Esophagus squamous epithelium (tissue), 5 donors: ENCODE measurements around the gene RNF213. TPM values are rescaled to one million over a fixed set of nuclear protein-coding genes. Genes with fewer than 3 reads are reported as not detected.

Experiments used
- DNase-seq: peaks from one replicate; lab custom pipeline; 2025; lab: John Stamatoyannopoulos, UW
- H3K27ac ChIP-seq, 4 donors: fragments of 200-600 bp; sonication (generic); one replicate each; pipeline ENCODE4 v1.5.1; 2016 to 2019; ENCODE audit warnings: mild to moderate bottlenecking in 1 of 4
- H3K27me3 ChIP-seq, 4 donors: fragments of 200-600 bp; sonication (generic); 1 replicate in 3 of 4; 2 replicates in 1 of 4; pipeline versions ENCODE4 v1.5.1 to v1.6.0; 2017 to 2021; ENCODE audit warnings: antibody characterized with exemption in 1 of 4
- H3K36me3 ChIP-seq, 3 donors: fragments of 200-600 bp; sonication (generic); one replicate each; pipeline ENCODE4 v1.5.1; 2016 to 2019
- H3K4me1 ChIP-seq, 3 donors: fragments of 200-600 bp; sonication (generic); one replicate each; pipeline ENCODE4 v1.5.1; 2017 to 2019
- H3K4me3 ChIP-seq, 4 donors: fragments of 200-600 bp; sonication (generic); 1 replicate in 3 of 4; 2 replicates in 1 of 4; pipeline ENCODE4 v1.5.1; 2016 to 2019; ENCODE audit warnings: mild to moderate bottlenecking in 2 of 4, moderate library complexity in 1 of 4
- H3K9me3 ChIP-seq, 3 donors: fragments of 200-600 bp; sonication (generic); one replicate each; pipeline ENCODE4 v1.5.1; 2016 to 2019
- CTCF ChIP-seq, 6 experiments: fragments of 450-650 bp in 4 of 6; fragments of 200-600 bp in 2 of 6; sonication (generic) in 2 of 6; IDR thresholded peaks; one replicate each; pipeline ENCODE4 v1.5.1; 2016 to 2019; ENCODE audit warnings: antibody characterized with exemption in 6 of 6, mild to moderate bottlenecking in 4 of 6, moderate library complexity in 4 of 6
- POLR2A ChIP-seq, 4 donors: fragments of 450-650 bp; IDR thresholded peaks; one replicate each; pipeline ENCODE4 v1.6.1; 2017; ENCODE audit warnings: antibody characterized with exemption in 4 of 4, mild to moderate bottlenecking in 4 of 4, moderate library complexity in 3 of 4
- WGBS, 2 donors: methylation state at CpG; one replicate each; pipeline ENCODE4 v1.1.5; 2018; 5-methylcytosine and 5-hydroxymethylcytosine counted together
- intact Hi-C: fragments of 100-400 bp; cut with DNase I; formaldehyde crosslinking; loops from one replicate; pipeline ENCODE4 v1.15.0; 2022
- total RNA-seq, 4 donors: library from RNA; depleted of rRNA; stranded (reverse); fragments of >200 nt; gene quantifications; one replicate each; pipeline ENCODE4 v1.1.0, GENCODE V29; 2016
- donor health status: DM: yes; HTN: yes; CAD: no.

RNF213 gene
- total RNA-seq, 4 donors from 2014 or later = 56.1 to 67.9 (median 60.9) TPM

- intact Hi-C loops = no loop called here
- no peak for DNase-seq
- H3K27me3 ChIP-seq = no peaks in the 10 kb centered on the region
- no peak for TF ChIP-seq POLR2A (IDR thresholded peaks at IDR 0.05)
- TF ChIP-seq CTCF (IDR thresholded peaks at IDR 0.05) = no peak
- peaks cover 9 to 34% (median 24%) of the 10 kb centered on the region in 3 donors for H3K4me1 ChIP-seq
- H3K27ac ChIP-seq = peak overlapping the region; percentile 84 to 98 (median 96)
- H3K9me3 ChIP-seq = no peaks in the 10 kb centered on the region
- 0% methylated on average over 2 to 3 of the region's 15 CpGs for WGBS, 2 donors
- H3K36me3 ChIP-seq = peaks cover 0 to 26% (median 0%) of the 10 kb centered on the region in 3 donors
- H3K4me3 ChIP-seq = peak overlapping the region; percentile 67 to 99 (median 86)
These were observed 153.8 kb downstream of the RNF213 start for GRCh38 chr17:80414508-80414802.

- peak; percentile 65 for DNase-seq
- intact Hi-C loops = no loop called here
These were observed 154.4 kb downstream of the RNF213 start, which contains the start of gene ENDOV for GRCh38 chr17:80414803-80415625. ENDOV (plus strand) TSS chr17:80415167; CDS start chr17:80415195, 28 bp downstream.

GRCh38 chr17:80415626-80416137 is 155.0 kb downstream of the RNF213 start:
- Histone ChIP-seq H3K4me1 (peaks cover 9 to 34% (median 24%) of the 10 kb centered on the region in 3 donors), H3K27ac (peak overlapping the region; percentile 84 to 98 (median 96)), H3K36me3 (peaks cover 0 to 38% (median 0%) of the 10 kb centered on the region in 3 donors), H3K9me3 (no peaks in the 10 kb centered on the region), H3K27me3 (no peaks in the 10 kb centered on the region), H3K4me3 (peak overlapping the region; percentile 67 to 99 (median 86))
- DNase-seq = no peak
- TF ChIP-seq POLR2A (IDR thresholded peaks at IDR 0.05) (no peak), CTCF (IDR thresholded peaks at IDR 0.05) (no peak)
- 15 to 71% methylated on average over 1 to 23 of the region's 39 CpGs for WGBS, 2 donors
- intact Hi-C loops = no loop called here

More at GRCh38 chr17:80414803-80415625, 154.4 kb downstream of the RNF213 start, which contains the start of gene ENDOV:
- Histone ChIP-seq H3K9me3 (no peaks in the 10 kb centered on the region), H3K4me1 (peaks cover 9 to 34% (median 24%) of the 10 kb centered on the region in 3 donors), H3K27ac (peak within 1 kb of the TSS; percentile 84 to 98 (median 96)), H3K36me3 (peaks cover 0 to 31% (median 0%) of the 10 kb centered on the region in 3 donors), H3K27me3 (no peaks in the 10 kb centered on the region), H3K4me3 (peak within 1 kb of the TSS; percentile 67 to 99 (median 86))
- no peak for TF ChIP-seq CTCF (IDR thresholded peaks at IDR 0.05)
- TF ChIP-seq POLR2A (IDR thresholded peaks at IDR 0.05) = peak in 1 of 4 donors; percentile 57
- WGBS, 2 donors = 0 to 2% methylated on average over 11 to 13 of the region's 97 CpGs

GRCh38 chr17:80416260-80416939 is 155.7 kb downstream of the RNF213 start:
- no peak for DNase-seq
- H3K4me3 ChIP-seq = peak overlapping the region; percentile 67 to 99 (median 86)
- no peaks in the 10 kb centered on the region for H3K9me3 ChIP-seq
- no peak for TF ChIP-seq POLR2A (IDR thresholded peaks at IDR 0.05)
- TF ChIP-seq CTCF (IDR thresholded peaks at IDR 0.05) = no peak
- 71 to 91% methylated on average over 7 of the region's 7 CpGs for WGBS, 2 donors
- H3K27ac ChIP-seq = no peak overlapping the region
- peaks cover 9 to 34% (median 24%) of the 10 kb centered on the region in 3 donors for H3K4me1 ChIP-seq
- intact Hi-C loops = no loop called here
- peaks cover 0 to 38% (median 0%) of the 10 kb centered on the region in 3 donors for H3K36me3 ChIP-seq
- H3K27me3 ChIP-seq = no peaks in the 10 kb centered on the region
